BLaER1 treated with 17β-estradiol and CSF1 and Interleukin-3, amounts not matched to agents 10 nM and 100 nM (cell line): ENCODE data around the gene CDH24.
"Not testable (repeated sequence)": the region's sequence is repeated elsewhere in the genome, so short reads cannot be mapped to it uniquely, and the experiment has no call there.

Experiments used
- H3K27ac ChIP-seq, 11 experiments: shearing (Covaris generic); formaldehyde crosslinking; 2 replicates each; pipeline ENCODE4 v1.8.1; 2022
- H3K27me3 ChIP-seq, 11 experiments: shearing (Covaris generic); formaldehyde crosslinking; 2 replicates each; pipeline ENCODE4 v1.8.1; 2022
- H3K36me3 ChIP-seq, 11 experiments: shearing (Covaris generic); formaldehyde crosslinking; 2 replicates each; pipeline ENCODE4 v1.8.1; 2022
- H3K4me1 ChIP-seq, 10 experiments: shearing (Covaris generic); formaldehyde crosslinking; 2 replicates each; pipeline ENCODE4 v1.8.1; 2022
- H3K4me2 ChIP-seq, 11 experiments: shearing (Covaris generic); formaldehyde crosslinking; 2 replicates each; pipeline ENCODE4 v1.8.1; 2022
- H3K4me3 ChIP-seq, 10 experiments: shearing (Covaris generic); formaldehyde crosslinking; 2 replicates each; pipeline ENCODE4 v1.8.1; 2022
- H3K9ac ChIP-seq, 11 experiments: shearing (Covaris generic); formaldehyde crosslinking; 2 replicates each; pipeline ENCODE4 v1.8.1; 2022
- H3K9me3 ChIP-seq, 11 experiments: shearing (Covaris generic); formaldehyde crosslinking; replicated peaks in 1 of 11; 2 replicates each; pipeline ENCODE4 v1.8.1; 2022
- H4K20me1 ChIP-seq, 11 experiments: shearing (Covaris generic); formaldehyde crosslinking; 2 replicates each; pipeline ENCODE4 v1.8.1; 2022
- Cebpa-rat ChIP-seq, 11 experiments: shearing (Covaris generic); IDR thresholded peaks; 2 replicates each; pipeline ENCODE4 v1.8.1; 2022

Gene CDH24

DNA sequence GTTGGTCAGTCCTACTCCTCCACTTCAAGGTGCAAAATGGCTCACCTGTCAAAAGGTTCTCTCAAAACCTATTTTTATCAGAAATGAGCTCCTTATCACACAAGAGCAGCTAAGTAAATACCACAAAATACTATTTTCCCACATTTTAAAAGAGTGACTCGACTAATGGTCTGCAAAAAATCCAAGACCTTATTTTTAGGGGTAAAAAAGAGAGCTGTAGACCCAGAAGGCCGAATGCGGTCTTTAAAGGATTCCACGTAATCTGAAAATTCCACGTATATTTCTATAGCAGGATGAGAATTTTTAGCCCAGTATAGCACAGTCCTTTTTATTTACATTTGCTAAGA lies 51.2 kb downstream of the CDH24 start:
- Histone ChIP-seq H3K36me3 (no peaks in the 10 kb centered on the region), H3K4me3 (peak overlapping the region; percentile 59 to 80 (median 70)), H4K20me1 (no peaks in the 10 kb centered on the region), H3K9ac (peak overlapping the region; percentile 87 to 97 (median 91)), H3K27ac (peak overlapping the region; percentile 90 to 97 (median 96)), H3K4me2 (peak overlapping the region; percentile 67 to 95 (median 82)), H3K27me3 (no peaks in the 10 kb centered on the region), H3K9me3 (no peaks in the 10 kb centered on the region; a peak in 1 of 22 replicates), H3K4me1 (peaks cover 38 to 48% (median 44%) of the 10 kb centered on the region in 10 experiments)
- no peak for TF ChIP-seq Cebpa-rat (IDR thresholded peaks at IDR 0.05)

DNA sequence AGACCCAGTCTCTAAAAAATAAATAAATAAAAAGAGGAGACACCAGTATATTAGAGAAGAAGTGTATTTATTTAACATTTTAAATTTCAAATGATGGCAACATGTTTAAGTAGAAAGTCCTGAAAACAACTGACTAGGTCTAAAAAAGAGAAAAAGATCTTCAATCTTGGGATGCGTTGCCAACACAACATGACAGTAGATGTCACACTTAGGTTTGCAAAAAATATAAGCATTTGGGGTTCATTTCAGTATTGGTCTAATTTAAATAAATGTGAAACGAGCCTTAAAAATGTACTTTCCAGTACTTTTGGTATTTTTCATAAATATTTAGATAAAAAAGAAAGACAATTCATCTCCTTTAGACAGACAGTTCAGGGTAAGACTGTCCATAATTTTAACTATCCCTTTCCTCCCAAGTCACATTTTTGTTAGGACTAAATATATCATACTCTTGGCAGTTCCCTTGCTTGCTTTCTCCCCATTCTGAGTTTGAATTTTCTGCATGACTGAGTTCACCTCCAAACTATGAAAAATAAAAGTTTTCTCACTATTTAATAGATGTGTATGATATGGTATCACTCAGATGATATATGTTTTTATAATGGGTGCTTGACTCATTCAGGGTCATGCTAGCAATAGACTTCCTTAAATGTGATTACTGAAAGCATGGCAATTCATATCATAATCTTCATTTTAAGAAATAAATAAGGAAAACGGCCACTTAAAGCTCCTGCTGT lies 51.7 kb downstream of the CDH24 start:
- H3K9me3 ChIP-seq, result no peaks in the 10 kb centered on the region; a peak in 1 of 22 replicates
- peaks cover 38 to 47% (median 44%) of the 10 kb centered on the region in 10 experiments for H3K4me1 ChIP-seq
- H3K4me3 ChIP-seq, result peak overlapping the region in 6 of 10 experiments; percentile 59 to 80 (median 72); a peak in 9 of 20 replicates
- no peaks in the 10 kb centered on the region for H3K27me3 ChIP-seq
- no peak for TF ChIP-seq Cebpa-rat (IDR thresholded peaks at IDR 0.05)
- H4K20me1 ChIP-seq, result no peaks in the 10 kb centered on the region
- H3K27ac ChIP-seq, result peak overlapping the region in 9 of 11 experiments; percentile 91 to 97 (median 96); a peak in 17 of 22 replicates
- peak overlapping the region; percentile 67 to 95 (median 82) for H3K4me2 ChIP-seq
- peak overlapping the region in 10 of 11 experiments; percentile 87 to 97 (median 90); a peak in 20 of 22 replicates for H3K9ac ChIP-seq
- H3K36me3 ChIP-seq, result no peaks in the 10 kb centered on the region

DNA sequence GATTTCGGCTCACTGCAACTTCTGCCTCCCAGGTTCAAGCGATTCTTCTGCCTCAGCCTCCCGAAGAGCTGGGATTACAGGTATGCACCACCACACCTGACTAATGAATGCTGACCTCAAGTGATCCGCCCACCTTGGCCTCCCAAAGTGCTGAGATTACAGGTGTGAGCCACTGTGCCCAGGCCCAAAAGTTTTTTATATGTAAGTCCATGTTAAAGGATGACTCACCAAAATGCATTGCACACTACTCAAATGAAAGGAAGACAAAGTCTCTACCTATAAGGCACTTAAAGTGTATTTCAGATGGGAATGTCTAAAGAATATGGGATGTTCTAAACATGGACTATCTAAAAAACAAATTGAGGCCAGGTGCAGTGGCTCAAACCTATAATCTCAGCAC lies 53.0 kb downstream of the CDH24 start:
- not testable (repeated sequence) for H3K27ac ChIP-seq, H3K27me3 ChIP-seq, H3K4me2 ChIP-seq, H3K36me3 ChIP-seq, H4K20me1 ChIP-seq, H3K9ac ChIP-seq, H3K9me3 ChIP-seq, H3K4me3 ChIP-seq
- peaks cover 30 to 37% (median 36%) of the 10 kb centered on the region in 10 experiments for H3K4me1 ChIP-seq

DNA sequence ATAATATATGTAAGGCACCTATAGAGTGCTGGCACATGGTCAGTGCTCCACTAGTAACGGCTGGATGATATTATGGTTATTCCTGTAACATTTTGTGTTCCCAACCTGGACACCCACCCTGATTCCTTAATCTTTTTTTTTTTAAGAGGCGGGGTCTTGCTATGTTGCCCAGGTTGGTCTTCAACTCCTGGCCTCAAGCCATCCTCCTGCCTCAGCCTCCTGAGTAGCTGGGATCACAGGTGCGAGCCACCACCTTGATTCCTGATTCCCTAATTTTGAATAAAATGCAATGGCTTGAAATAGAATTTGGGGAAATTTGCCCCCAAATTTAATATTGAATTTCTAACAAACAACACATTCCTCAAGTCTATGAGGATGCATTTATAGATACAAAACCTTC lies 54.7 kb downstream of the CDH24 start:
- H3K9ac ChIP-seq, result no peak overlapping the region
- no peaks in the 10 kb centered on the region for H3K9me3 ChIP-seq
- H3K36me3 ChIP-seq, result peaks cover 0 to 12% (median 4%) of the 10 kb centered on the region in 11 experiments; a peak in 4 of 22 replicates
- TF ChIP-seq Cebpa-rat (IDR thresholded peaks at IDR 0.05), result no peak
- no peak overlapping the region for H3K4me3 ChIP-seq
- H3K27me3 ChIP-seq, result no peaks in the 10 kb centered on the region
- peaks cover 14 to 25% (median 20%) of the 10 kb centered on the region in 10 experiments for H3K4me1 ChIP-seq
- H3K27ac ChIP-seq, result no peak overlapping the region
- no peak overlapping the region for H3K4me2 ChIP-seq
- H4K20me1 ChIP-seq, result no peaks in the 10 kb centered on the region

DNA sequence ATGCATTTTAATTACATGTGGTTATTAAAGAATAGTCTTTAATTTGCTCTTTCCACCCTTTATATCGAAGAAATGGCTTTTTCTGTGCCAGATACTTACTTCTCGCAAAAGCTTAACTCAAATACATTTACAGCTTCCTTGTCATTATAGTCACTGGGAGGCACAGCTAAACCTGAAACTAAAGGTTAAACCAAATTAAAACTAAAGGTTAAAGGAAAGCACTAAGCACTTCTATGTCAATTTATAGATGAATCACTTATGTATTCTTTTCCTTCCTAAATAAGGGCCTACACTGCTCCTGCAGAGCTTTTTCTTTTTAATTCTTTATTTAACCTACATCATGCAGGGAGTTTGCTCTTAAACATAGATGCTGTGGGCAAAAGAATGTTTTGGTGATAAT lies 56.5 kb downstream of the CDH24 start:
- no peaks in the 10 kb centered on the region for H3K27me3 ChIP-seq
- no peaks in the 10 kb centered on the region for H4K20me1 ChIP-seq
- H3K4me3 ChIP-seq, result no peak overlapping the region
- H3K36me3 ChIP-seq, result peaks cover 0 to 12% (median 4%) of the 10 kb centered on the region in 11 experiments; a peak in 4 of 22 replicates
- TF ChIP-seq Cebpa-rat (IDR thresholded peaks at IDR 0.05), result no peak
- H3K4me1 ChIP-seq, result peaks cover 7 to 32% (median 21%) of the 10 kb centered on the region in 10 experiments
- H3K4me2 ChIP-seq, result no peak overlapping the region
- no peak overlapping the region; a peak in 1 of 22 replicates for H3K9ac ChIP-seq
- no peak overlapping the region for H3K27ac ChIP-seq
- no peaks in the 10 kb centered on the region for H3K9me3 ChIP-seq

DNA sequence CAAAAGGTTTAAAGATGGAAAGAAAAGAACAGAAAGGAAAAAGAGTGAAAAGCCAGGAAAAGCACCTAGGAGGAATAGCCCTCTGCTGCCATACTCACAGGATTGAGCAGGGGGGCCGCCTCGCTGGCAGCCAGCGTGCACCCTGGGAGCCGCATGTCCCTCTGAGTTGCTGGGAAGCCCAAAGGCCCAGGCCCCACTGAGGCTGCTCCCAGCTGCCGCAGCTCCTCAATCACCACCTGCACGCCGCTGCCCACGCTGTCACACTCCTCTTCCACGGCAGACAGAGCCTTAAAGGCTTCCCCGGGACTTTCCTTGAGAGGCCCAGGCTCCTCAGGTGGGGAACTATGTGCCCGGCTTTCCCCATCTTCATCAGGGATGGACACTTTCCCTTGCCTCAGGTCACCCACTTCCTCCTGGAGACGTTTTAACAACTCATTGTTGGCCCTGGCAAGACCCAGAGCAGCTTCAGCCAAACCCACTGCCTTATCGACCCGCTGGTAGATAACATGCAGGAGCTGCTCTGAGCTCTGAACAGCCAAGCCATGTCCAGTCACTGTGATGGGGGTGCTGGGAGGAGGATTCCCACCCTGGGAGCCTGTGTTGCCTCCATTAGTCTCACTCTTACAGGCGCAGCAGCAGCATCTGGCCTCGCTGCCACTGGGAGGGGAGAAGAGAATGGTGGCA lies 58.8 kb downstream of the CDH24 start:
- Histone ChIP-seq H3K36me3 (peaks cover 0 to 12% (median 4%) of the 10 kb centered on the region in 11 experiments; a peak in 4 of 22 replicates), H3K4me2 (no peak overlapping the region), H3K4me1 (peaks cover 17 to 44% (median 33%) of the 10 kb centered on the region in 10 experiments), H3K9ac (no peak overlapping the region; a peak in 1 of 22 replicates), H3K9me3 (no peaks in the 10 kb centered on the region), H4K20me1 (no peaks in the 10 kb centered on the region), H3K27me3 (no peaks in the 10 kb centered on the region), H3K27ac (no peak overlapping the region), H3K4me3 (no peak overlapping the region)
- no peak for TF ChIP-seq Cebpa-rat (IDR thresholded peaks at IDR 0.05)

DNA sequence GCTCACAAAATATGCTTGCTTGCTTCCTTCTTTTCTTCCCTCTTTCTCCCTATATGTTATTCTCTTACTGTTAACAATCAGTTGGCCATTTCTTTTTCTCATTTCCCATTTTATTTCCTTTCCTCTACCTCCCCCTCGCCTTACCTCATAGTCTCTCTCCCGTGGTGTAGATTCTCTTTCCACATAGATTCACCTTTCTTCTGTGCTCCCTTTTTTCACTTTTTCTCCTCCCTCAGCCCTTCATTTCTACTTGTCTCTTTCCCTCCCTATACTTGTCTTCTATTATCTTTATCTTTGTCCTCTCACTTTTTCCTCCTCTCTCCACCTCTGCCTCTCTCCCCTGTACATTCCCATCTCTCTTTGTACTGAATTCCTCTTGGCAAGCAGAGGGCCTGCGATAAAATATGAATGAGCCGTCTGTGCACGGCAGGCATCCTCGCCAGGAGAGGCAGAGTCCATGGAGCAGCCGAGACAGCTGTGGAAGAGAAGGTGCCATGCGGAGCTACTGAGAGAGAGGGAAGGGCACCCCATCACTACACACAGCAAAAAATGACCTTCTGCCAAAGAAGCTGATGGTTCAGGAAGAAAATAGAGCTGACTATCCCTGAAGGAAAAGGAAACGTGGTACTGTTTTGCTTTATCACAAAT lies 59.5 kb downstream of the CDH24 start:
- peaks cover 23 to 51% (median 37%) of the 10 kb centered on the region in 10 experiments for H3K4me1 ChIP-seq
- H3K9me3 ChIP-seq, result no peaks in the 10 kb centered on the region
- H3K27me3 ChIP-seq, result no peaks in the 10 kb centered on the region
- H3K4me2 ChIP-seq, result peak overlapping the region in 4 of 11 experiments; percentile 30 to 65 (median 44); a peak in 6 of 22 replicates
- peak overlapping the region in 1 of 11 experiments; percentile 27; a peak in 3 of 22 replicates for H3K9ac ChIP-seq
- no peak for TF ChIP-seq Cebpa-rat (IDR thresholded peaks at IDR 0.05)
- H4K20me1 ChIP-seq, result no peaks in the 10 kb centered on the region
- H3K27ac ChIP-seq, result no peak overlapping the region
- no peak overlapping the region for H3K4me3 ChIP-seq
- H3K36me3 ChIP-seq, result peaks cover 0 to 12% (median 4%) of the 10 kb centered on the region in 11 experiments; a peak in 4 of 22 replicates
